ENCODE measurements around the gene ZBTB42.
A peak's percentile ranks its signal among the peaks of the same experiment; 100 is the strongest.

ZBTB42 gene

DNA sequence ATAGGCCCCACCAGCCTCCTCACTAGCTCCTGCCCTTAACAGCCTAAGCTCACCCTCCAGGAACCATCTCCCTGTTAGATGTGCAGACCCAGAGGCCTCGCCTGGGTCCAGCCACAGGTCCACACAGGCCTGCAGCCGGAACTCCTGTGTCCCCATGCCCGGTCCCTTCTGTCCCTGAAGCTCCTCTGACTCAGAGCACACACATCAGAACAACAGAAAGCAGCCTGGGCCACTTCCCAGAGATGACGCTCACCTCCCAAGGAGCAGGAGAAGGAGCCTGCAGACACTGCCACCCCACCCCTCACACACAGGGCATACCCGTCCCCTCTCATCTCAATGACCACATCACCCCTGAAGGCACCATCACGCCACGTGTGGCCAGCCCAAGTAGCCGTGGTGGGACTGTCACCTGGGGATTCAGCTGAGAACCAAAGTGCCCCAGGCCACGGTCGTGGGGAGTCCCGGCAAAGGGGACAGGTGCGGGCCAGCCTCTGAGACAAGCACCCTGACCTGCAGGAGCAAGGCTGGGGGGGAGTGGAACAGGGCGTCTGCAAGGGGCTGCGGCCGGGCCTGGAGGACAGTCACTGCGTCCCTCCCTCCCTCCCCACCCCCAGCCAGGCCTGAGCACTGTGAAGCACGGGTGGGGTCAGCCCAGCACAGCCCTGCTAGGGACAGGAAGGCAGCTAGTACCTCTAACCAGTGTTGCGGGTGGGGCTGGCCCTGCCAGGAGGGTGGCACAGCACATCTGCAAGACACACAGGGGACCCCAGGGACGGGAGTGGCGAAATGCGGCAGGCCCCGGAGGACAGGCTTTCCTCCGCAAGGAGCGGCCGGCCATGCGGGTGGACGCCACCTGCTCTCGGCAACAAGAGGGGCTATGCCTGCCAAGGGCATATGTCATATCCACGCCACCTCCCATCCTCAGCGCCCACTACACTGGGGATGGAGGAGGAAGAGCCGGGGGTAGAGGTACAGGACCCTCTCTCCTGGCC is 10.9 kb upstream of the ZBTB42 start:
- H2AFZ ChIP-seq (ENCODE audit: low read depth, low read length) = no peak overlapping the region

DNA sequence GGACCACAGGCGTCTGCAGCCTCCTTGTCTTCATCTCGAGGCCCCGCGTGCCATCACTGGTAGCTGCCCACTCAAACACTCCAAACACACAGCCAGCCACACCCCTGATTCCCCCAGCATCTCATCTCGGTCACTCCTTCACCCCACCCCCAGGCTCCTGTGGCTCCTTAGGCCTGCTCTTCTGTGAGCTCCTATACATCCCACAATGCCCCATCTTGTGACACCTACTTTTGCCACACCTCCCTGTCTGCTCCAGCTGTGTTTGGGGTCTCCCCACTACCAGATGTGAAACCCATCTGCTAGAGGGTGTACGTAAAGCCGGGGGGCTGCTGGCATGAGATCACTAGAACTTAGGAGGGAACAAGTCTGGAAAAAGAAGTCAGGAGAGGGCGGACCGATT is 9.5 kb upstream of the ZBTB42 start:
- Histone ChIP-seq H3K27me3 (ENCODE audit: insufficient read depth, low read length) (peaks cover 5% of the 10 kb centered on the region), H3K4me1 (ENCODE audit: insufficient read depth, low read length) (peaks cover 28% of the 10 kb centered on the region), H2AFZ (ENCODE audit: low read depth, low read length) (no peak overlapping the region), H3K36me3 (ENCODE audit: insufficient read depth, low read length) (peaks cover 30% of the 10 kb centered on the region), H3K4me3 (ENCODE audit: low read length) (no peak overlapping the region), H3K9me3 (ENCODE audit: low read length) (no peaks in the 10 kb centered on the region)

More for the DNA sequence above, 10.9 kb upstream of the ZBTB42 start:
- no peaks in the 10 kb centered on the region for H3K9me3 ChIP-seq (ENCODE audit: low read length)
- peaks cover 21% of the 10 kb centered on the region for H3K4me1 ChIP-seq (ENCODE audit: insufficient read depth, low read length)
- H3K36me3 ChIP-seq (ENCODE audit: insufficient read depth, low read length) = peaks cover 36% of the 10 kb centered on the region
- no peak overlapping the region for H3K4me3 ChIP-seq (ENCODE audit: low read length)
- H3K27me3 ChIP-seq (ENCODE audit: insufficient read depth, low read length) = no peaks in the 10 kb centered on the region

DNA sequence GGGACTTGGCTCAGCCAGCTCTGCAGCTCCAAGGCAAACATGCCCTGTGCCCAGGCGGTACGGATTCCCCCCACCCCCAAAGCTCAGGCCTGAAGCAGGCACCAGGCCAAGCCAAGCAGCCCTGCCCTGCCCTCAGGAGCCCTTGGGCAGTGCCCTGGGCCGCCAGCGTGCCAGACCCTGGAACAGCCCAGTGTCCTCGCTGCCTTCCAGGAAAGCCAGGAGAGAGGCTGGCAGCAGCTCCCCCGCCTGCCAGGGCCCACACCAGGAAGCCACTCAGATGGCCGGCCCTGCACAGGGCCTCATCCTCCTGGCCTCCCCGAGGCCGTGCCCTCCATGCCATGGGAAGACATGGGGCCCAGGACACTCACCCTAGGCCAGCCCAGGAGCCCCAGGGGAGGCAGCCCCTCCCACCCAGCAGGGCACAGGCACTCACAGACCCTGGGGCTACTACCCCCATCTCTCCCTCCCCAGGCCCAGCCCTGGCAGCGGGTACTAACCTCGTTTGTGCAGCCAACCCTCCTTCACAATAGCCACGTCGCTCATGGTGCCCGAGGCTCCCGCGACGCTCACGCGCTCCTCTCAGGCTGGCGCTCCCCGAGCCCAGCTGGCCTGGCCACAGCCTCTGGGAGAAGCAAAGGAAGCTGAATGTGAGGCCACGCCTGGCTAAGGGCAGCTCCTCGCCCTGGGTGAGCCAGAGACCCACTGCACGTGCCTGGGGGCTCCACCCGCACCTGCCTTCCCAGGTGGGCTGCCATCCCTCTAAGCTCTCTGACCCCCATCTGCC is 8.6 kb upstream of the ZBTB42 start:
- Histone ChIP-seq H2AFZ (ENCODE audit: low read depth, low read length) (no peak overlapping the region), H3K36me3 (ENCODE audit: insufficient read depth, low read length) (peaks cover 30% of the 10 kb centered on the region), H3K27me3 (ENCODE audit: insufficient read depth, low read length) (peaks cover 13% of the 10 kb centered on the region), H3K4me3 (ENCODE audit: low read length) (no peak overlapping the region), H3K9me3 (ENCODE audit: low read length) (no peaks in the 10 kb centered on the region), H3K4me1 (ENCODE audit: insufficient read depth, low read length) (peaks cover 35% of the 10 kb centered on the region)

DNA sequence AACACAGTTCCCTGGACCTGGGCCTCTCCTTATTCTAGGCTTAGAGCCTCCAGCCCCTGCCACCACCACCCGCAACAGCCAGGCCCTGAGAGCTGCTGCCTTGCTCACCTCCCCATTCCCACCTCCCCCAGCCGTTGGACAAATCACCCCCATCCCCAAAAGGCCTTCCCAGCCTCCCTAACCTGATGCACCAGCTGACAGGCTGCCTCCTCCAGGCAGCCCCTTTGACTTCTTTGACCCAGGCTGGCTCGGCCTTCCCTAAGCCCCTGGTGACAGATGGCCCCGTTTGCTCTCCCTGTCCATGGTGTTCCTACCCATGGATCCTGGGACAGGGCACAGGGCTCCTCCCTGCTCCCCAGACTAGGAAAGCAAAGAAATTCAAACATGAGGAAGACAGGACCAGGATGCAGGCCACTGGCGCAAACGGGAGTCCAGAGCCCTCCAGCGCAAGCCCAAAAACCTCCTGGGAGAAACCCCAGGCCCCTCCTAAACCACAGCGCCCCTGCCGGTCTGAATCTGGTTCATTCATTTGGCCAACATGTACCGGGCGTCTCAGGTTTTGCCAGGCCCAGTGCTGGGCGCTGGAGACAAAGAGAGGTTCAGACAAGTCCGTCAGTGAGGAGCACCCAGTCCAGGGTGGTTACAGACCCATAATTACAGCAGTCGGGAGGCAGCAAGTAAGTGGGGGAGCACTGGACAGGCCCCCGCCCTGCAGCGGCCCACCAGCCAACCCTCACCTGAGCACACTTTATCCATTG is 7.8 kb upstream of the ZBTB42 start:
- Histone ChIP-seq H3K36me3 (ENCODE audit: insufficient read depth, low read length) (peaks cover 30% of the 10 kb centered on the region), H3K27me3 (ENCODE audit: insufficient read depth, low read length) (peaks cover 21% of the 10 kb centered on the region), H2AFZ (ENCODE audit: low read depth, low read length) (no peak overlapping the region), H3K4me3 (ENCODE audit: low read length) (no peak overlapping the region), H3K9me3 (ENCODE audit: low read length) (no peaks in the 10 kb centered on the region), H3K4me1 (ENCODE audit: insufficient read depth, low read length) (peaks cover 37% of the 10 kb centered on the region)

DNA sequence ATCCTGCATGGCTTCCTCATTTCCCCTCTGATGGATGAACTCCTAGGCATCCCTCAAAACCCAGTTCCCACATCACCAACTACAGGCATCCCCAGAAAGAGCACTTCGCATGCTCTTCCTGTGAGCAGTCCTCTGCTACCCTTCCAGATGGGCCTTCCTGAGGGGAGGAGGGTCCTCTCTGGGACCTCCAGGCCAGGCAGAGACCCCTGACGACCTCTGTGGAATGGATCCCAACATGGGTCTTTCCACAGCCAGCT is 7.3 kb upstream of the ZBTB42 start:
- Histone ChIP-seq H3K36me3 (ENCODE audit: insufficient read depth, low read length) (peaks cover 30% of the 10 kb centered on the region), H2AFZ (ENCODE audit: low read depth, low read length) (no peak overlapping the region), H3K4me3 (ENCODE audit: low read length) (peak overlapping the region; percentile 70), H3K4me1 (ENCODE audit: insufficient read depth, low read length) (peaks cover 34% of the 10 kb centered on the region), H3K9me3 (ENCODE audit: low read length) (no peaks in the 10 kb centered on the region), H3K27me3 (ENCODE audit: insufficient read depth, low read length) (peaks cover 26% of the 10 kb centered on the region)

DNA sequence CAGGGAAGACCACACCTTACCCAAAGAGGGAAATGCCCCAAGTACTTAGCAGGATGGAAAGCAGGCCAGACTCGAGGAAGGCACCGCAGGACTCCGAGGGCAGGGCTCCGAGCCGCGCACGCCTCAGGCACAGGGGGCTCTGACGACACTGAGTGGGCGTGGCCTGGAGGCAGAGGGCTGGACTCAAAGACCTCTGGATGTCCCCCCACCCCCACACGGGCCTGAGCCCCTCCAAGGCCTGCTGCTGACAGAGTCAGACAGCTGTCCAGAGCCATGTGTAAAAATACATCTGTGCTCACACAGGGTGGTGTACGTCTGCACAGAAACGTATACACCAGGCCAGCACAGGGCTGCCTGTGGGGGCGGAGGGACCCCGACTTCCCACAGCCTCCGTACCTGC is 6.8 kb upstream of the ZBTB42 start:
- Histone ChIP-seq H3K4me3 (ENCODE audit: low read length) (peak overlapping the region; percentile 70), H3K27me3 (ENCODE audit: insufficient read depth, low read length) (peaks cover 31% of the 10 kb centered on the region), H3K36me3 (ENCODE audit: insufficient read depth, low read length) (peaks cover 27% of the 10 kb centered on the region), H2AFZ (ENCODE audit: low read depth, low read length) (no peak overlapping the region), H3K4me1 (ENCODE audit: insufficient read depth, low read length) (peaks cover 34% of the 10 kb centered on the region), H3K9me3 (ENCODE audit: low read length) (no peaks in the 10 kb centered on the region)

DNA sequence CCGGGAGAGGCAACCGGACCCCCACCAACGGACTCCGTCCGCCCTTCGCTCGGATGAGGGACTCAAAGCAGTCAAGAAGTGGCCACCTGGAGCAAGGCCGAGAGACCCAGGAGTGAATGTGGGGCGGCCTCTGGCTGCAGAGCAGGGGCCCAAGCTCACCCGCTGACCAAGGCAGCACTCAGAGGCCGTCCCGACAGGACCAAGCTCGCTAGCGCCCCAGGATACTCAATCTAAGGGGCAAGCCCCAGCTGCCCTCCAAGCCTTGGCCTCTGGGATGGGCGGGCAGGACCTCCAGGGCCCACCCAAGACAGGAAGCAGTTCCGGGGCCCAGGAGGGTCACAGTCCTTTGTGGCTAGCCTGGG is 6.3 kb upstream of the ZBTB42 start:
- peaks cover 35% of the 10 kb centered on the region for H3K4me1 ChIP-seq (ENCODE audit: insufficient read depth, low read length)
- H3K27me3 ChIP-seq (ENCODE audit: insufficient read depth, low read length) = peaks cover 36% of the 10 kb centered on the region
- H3K9me3 ChIP-seq (ENCODE audit: low read length) = no peaks in the 10 kb centered on the region
- H3K4me3 ChIP-seq (ENCODE audit: low read length) = peak overlapping the region; percentile 70
- peaks cover 22% of the 10 kb centered on the region for H3K36me3 ChIP-seq (ENCODE audit: insufficient read depth, low read length)
- H2AFZ ChIP-seq (ENCODE audit: low read depth, low read length) = no peak overlapping the region

DNA sequence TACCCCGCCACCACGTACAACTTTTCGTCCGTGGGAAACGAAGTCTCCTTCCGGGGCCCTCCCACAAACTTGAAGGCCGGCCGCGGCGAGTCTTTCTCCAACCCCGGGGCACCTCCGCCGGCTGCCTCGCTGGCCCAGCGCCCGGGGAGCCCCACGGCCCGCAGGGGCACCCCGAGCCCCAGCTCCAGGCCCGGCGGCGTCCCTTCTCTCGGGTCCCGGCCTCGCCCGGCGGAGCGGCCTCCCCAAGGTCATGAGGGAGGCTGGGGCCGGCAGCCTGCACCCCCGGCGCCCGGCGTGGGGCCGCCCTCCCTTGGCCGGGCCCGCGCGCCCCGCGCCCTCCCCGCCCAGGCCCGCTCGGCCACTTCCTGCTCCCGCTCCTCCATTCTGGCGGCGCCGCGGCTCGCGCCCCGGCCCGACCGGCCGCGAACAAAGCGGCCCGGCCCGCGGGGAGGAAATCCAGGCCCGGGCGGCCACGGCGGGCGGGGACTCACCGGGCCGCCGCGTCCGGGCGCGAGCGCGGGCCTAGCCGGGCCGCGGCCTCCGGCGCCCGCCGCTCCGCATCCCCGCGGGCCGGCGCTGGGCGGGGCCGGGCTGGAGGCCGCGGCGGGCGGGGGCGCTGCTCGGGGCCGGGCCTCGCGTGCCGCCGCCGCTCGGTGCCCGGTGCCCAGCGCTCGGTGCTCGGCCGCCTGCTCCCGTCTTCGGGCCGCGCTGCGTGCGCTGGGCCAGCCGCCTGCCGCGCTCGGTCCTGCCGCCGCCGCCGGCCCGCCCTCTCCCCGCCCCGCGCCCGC is 5.7 kb upstream of the ZBTB42 start, which contains the start of gene AKT1:
Gene AKT1 (minus strand): TSS at position 756 of the 788 bp plus-strand sequence. CDS start 3,105 bp downstream, outside the sequence.
- Histone ChIP-seq H3K27me3 (ENCODE audit: insufficient read depth, low read length) (peaks cover 40% of the 10 kb centered on the region), H3K36me3 (ENCODE audit: insufficient read depth, low read length) (peaks cover 18% of the 10 kb centered on the region), H3K9me3 (ENCODE audit: low read length) (no peaks in the 10 kb centered on the region), H3K4me1 (ENCODE audit: insufficient read depth, low read length) (peaks cover 39% of the 10 kb centered on the region), H3K4me3 (ENCODE audit: low read length) (peak within 1 kb of the TSS; percentile 70), H2AFZ (ENCODE audit: low read depth, low read length) (peak within 1 kb of the TSS; percentile 59)

DNA sequence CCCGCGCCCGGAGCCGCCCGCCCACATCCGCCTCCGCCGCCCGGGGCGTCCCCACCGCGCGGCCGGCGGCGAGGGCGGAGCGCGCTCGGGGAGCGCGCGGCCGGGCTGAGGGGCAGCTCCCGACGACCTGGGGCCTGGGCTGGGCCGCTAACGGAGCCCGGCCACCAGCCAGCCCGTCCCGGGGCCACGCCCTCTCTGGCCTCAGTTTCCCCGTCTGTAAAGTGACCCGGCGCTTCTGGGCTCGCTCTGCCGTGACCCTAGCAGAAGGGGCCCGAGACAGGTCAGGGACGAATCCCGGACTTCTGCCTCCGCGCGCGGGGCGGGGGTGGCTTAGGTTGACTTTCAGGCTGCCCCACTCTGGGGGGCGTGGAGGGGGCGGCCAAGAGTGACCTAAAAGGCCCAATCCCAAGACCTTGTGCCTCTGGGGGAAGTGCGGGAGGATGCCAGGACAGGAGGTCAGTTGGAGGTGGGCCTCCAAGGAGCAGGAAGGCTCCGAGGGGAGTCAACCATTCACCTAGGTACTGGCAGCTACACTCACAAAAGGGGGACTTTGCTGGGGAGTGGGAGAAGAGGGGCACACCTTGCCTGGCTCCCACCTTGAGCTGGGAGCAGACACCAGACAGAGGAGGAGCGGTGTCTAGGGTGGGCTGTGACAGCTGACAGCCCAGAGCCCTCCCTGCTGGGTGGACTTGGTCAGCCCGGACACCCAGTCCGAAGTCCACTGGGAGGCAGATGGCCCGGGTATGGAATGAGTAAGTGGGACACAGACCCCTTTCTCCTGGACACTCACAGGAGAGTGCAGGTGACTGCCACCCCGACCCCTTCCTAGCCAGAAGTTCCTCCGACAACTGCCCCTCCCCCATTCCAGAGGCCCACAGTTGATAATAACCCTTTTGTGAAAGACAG is 4.9 kb upstream of the ZBTB42 start:
- Histone ChIP-seq H3K27me3 (ENCODE audit: insufficient read depth, low read length) (peaks cover 44% of the 10 kb centered on the region), H3K4me1 (ENCODE audit: insufficient read depth, low read length) (peaks cover 39% of the 10 kb centered on the region)

DNA sequence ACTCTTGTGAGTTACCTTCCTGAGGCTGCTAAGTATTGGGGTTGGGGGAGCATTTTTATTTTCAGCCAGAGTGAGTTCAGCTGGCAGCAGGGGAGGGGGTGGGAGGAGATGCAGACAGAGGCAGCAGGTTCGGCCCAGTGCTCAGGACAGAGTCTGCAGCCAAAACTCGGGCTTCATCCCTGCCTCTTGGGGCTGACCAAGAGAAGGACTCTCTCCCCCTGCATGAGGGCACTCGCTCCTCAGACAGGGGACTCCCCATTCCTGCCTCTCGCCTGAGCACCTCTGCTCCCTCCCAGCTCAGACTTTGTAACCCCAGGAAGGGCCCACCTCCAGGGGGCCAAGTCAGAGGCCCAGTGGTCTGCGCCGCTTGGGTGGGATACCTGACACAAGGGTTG is 4.2 kb upstream of the ZBTB42 start:
- Histone ChIP-seq H3K9me3 (ENCODE audit: low read length) (no peaks in the 10 kb centered on the region), H3K27me3 (ENCODE audit: insufficient read depth, low read length) (peaks cover 50% of the 10 kb centered on the region), H3K4me1 (ENCODE audit: insufficient read depth, low read length) (peaks cover 45% of the 10 kb centered on the region)

More for the DNA sequence above, 4.9 kb upstream of the ZBTB42 start:
- Histone ChIP-seq H3K4me3 (ENCODE audit: low read length) (peak overlapping the region; percentile 70), H3K36me3 (ENCODE audit: insufficient read depth, low read length) (peaks cover 12% of the 10 kb centered on the region), H3K9me3 (ENCODE audit: low read length) (no peaks in the 10 kb centered on the region), H2AFZ (ENCODE audit: low read depth, low read length) (peak overlapping the region; percentile 59)

DNA sequence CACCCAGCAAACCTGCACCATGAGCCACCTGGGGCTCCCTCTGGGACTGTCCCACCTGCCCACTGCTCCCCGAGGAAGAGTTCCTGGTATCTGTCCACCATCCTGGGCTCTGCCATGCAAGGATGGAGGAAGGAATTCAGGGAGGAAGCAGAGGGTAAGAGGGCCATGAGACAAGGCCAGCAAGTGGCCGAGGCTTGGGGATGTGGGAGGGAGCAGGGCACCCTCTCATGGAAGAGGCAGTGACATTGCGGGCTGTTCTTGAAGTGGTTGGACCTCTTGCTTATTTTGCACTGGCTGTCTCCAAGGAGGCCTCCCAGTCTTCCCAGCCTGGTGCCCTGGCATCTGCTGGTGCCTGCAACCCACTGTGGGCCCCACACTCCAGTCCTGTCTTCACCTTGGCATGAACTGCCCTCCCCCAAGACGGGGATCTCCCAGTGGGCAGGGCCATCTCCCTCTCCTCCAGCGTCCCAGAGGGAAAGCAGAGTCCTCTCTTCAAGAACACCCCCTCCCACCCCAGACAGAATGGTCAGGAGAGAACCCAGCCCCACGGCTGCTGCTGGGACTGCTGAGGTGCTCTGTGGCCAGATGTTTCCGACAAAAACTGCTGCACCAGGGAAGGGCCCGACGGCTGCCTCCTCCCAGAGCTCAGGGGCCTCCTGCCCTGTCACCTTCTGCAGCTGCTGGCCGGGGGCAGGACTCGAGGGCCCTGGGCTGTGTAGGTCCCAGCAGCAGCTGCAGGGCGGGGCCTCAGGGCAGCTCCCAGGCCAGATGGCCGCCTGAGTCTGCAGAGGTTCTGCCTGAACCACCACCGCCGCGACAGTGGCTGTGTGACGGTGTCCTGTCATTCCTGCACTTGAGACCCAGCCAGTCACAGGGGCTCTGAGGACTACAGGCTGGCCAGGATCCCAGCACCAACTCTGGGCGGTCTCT is 3.5 kb upstream of the ZBTB42 start:
- Histone ChIP-seq H2AFZ (ENCODE audit: low read depth, low read length) (no peak overlapping the region), H3K4me1 (ENCODE audit: insufficient read depth, low read length) (peaks cover 46% of the 10 kb centered on the region), H3K36me3 (ENCODE audit: insufficient read depth, low read length) (no peaks in the 10 kb centered on the region), H3K9me3 (ENCODE audit: low read length) (no peaks in the 10 kb centered on the region), H3K27me3 (ENCODE audit: insufficient read depth, low read length) (peaks cover 57% of the 10 kb centered on the region), H3K4me3 (ENCODE audit: low read length) (no peak overlapping the region)

More for the DNA sequence above, 4.2 kb upstream of the ZBTB42 start:
- H2AFZ ChIP-seq (ENCODE audit: low read depth, low read length) = no peak overlapping the region
- H3K36me3 ChIP-seq (ENCODE audit: insufficient read depth, low read length) = peaks cover 5% of the 10 kb centered on the region
- H3K4me3 ChIP-seq (ENCODE audit: low read length) = no peak overlapping the region

Measured in neuron (in vitro differentiated cells).